Sigmoid colon (tissue), 7 donors: ENCODE results near the gene SLC2A3. TPM values are rescaled to one million over a fixed set of nuclear protein-coding genes. Genes with fewer than 3 reads are reported as not detected.

Experiments used
- DNase-seq: peaks from one replicate; pipeline ENCODE4 v3.0.0-alpha.2; 2019
- H3K27ac ChIP-seq, 4 donors: fragments of 200-600 bp; sonication (generic); one replicate each; pipeline ENCODE4 v1.5.1; 2016 to 2019; ENCODE audit warnings: mild to moderate bottlenecking in 1 of 4
- H3K27me3 ChIP-seq, 3 donors: fragments of 200-600 bp; sonication (generic); one replicate each; pipeline ENCODE4 v1.5.1; 2019; ENCODE audit warnings: mild to moderate bottlenecking in 1 of 3
- H3K36me3 ChIP-seq, 4 donors: fragments of 200-600 bp; sonication (generic); one replicate each; pipeline ENCODE4 v1.5.1; 2016 to 2019
- H3K4me1 ChIP-seq, 4 donors: fragments of 200-600 bp; sonication (generic); one replicate each; pipeline ENCODE4 v1.5.1; 2017 to 2019
- H3K4me3 ChIP-seq, 4 donors: fragments of 200-600 bp; sonication (generic); one replicate each; pipeline ENCODE4 v1.5.1; 2017 to 2019; ENCODE audit warnings: mild to moderate bottlenecking in 2 of 4, moderate library complexity in 1 of 4
- H3K9me3 ChIP-seq, 4 donors: fragments of 200-600 bp in 3 of 4; sonication (generic) in 3 of 4; one replicate each; pipeline versions ENCODE4 v1.5.1 to v1.6.1; 2013 to 2019
- EP300 ChIP-seq, 4 donors: sonication (generic); formaldehyde crosslinking; IDR thresholded peaks; one replicate each; pipeline ENCODE4 v1.6.1; 2017; ENCODE audit warnings: antibody characterized with exemption in 4 of 4
- POLR2A ChIP-seq, 2 donors: fragments of 450-650 bp; IDR thresholded peaks; one replicate each; pipeline ENCODE4 v1.6.1; 2016; ENCODE audit warnings: antibody characterized with exemption in 2 of 2, mild to moderate bottlenecking in 2 of 2, moderate library complexity in 2 of 2
- POLR2AphosphoS5 ChIP-seq, 4 donors: sonication (generic); formaldehyde crosslinking; IDR thresholded peaks; one replicate each; pipeline ENCODE4 v1.6.1; 2017; ENCODE audit warnings: antibody characterized with exemption in 4 of 4
- WGBS, 2 donors: extraction: QIAGEN DNeasy Blood & Tissue Kit; methylation state at CpG; one replicate each; pipeline ENCODE4 v1.1.7; 2013; 5-methylcytosine and 5-hydroxymethylcytosine counted together
- intact Hi-C: fragments of 100-400 bp; cut with DNase I; formaldehyde crosslinking; loops from one replicate; pipeline ENCODE4 v1.15.1; 2023
- polyA plus RNA-seq, 3 donors: library from polyadenylated mRNA; stranded (reverse); fragments of 200-250 nt; gene quantifications; one replicate each; pipeline ENCODE4 v1.2.3, GENCODE V29; 2013
- total RNA-seq, 4 donors: library from RNA; depleted of rRNA; stranded (reverse); fragments of >200 nt; gene quantifications; one replicate each; pipeline ENCODE4 v1.1.0, GENCODE V29; 2016
- TF ChIP-seq, protein P1 (sequence below), 4 experiments: fragments of 450-650 bp in 3 of 4; fragments of 200-600 bp in 1 of 4; IDR thresholded peaks; one replicate each; pipeline ENCODE4 v1.5.1; 2016 to 2019; ENCODE audit warnings: antibody characterized with exemption in 4 of 4, mild to moderate bottlenecking in 3 of 4, moderate library complexity in 2 of 4
- donor health status: healthy with polysubstance abuse.
- donor health status: Bipolar disorder and iron deficiency.
- donor health status: healthy.

The SLC2A3 gene
- total and polyA plus RNA-seq, 7 donors: 3.0 to 110 (median 12.8) TPM

DNA sequence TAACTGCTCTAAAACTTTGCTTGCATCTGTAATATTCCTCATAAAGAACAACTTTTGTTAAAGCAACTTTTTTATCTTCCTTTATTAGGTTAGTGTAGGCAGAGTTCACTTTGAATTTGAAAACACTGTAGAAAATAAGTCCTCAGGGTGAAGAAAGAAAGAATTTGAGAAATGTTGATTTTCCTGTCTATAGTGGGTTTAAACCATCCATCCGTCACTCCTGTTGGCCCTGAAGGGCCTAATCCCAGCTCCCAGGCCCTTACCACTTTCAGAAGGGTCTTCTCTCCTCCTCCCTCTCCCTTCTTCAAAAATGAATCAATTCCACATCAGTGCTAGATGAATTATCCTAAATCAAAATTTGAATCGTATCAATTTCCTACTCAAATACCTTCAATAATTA lies 4.9 kb upstream of the SLC2A3 start:
- no peak overlapping the region for H3K4me3 ChIP-seq
- H3K9me3 ChIP-seq: no peaks in the 10 kb centered on the region
- H3K4me1 ChIP-seq: no peaks in the 10 kb centered on the region
- no peaks in the 10 kb centered on the region for H3K27me3 ChIP-seq
- TF ChIP-seq, protein P1, sequence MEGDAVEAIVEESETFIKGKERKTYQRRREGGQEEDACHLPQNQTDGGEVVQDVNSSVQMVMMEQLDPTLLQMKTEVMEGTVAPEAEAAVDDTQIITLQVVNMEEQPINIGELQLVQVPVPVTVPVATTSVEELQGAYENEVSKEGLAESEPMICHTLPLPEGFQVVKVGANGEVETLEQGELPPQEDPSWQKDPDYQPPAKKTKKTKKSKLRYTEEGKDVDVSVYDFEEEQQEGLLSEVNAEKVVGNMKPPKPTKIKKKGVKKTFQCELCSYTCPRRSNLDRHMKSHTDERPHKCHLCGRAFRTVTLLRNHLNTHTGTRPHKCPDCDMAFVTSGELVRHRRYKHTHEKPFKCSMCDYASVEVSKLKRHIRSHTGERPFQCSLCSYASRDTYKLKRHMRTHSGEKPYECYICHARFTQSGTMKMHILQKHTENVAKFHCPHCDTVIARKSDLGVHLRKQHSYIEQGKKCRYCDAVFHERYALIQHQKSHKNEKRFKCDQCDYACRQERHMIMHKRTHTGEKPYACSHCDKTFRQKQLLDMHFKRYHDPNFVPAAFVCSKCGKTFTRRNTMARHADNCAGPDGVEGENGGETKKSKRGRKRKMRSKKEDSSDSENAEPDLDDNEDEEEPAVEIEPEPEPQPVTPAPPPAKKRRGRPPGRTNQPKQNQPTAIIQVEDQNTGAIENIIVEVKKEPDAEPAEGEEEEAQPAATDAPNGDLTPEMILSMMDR (IDR thresholded peaks at IDR 0.05): no peak
- TF ChIP-seq POLR2AphosphoS5 (IDR thresholded peaks at IDR 0.05) (no peak), EP300 (IDR thresholded peaks at IDR 0.05) (no peak), POLR2A (IDR thresholded peaks at IDR 0.05) (no peak)
- WGBS, 2 donors: 90 to 94% methylated on average over 2 of the region's 2 CpGs
- DNase-seq: no peak
- no peak overlapping the region for H3K27ac ChIP-seq
- no peaks in the 10 kb centered on the region for H3K36me3 ChIP-seq
- intact Hi-C loops: no loop called here

DNA sequence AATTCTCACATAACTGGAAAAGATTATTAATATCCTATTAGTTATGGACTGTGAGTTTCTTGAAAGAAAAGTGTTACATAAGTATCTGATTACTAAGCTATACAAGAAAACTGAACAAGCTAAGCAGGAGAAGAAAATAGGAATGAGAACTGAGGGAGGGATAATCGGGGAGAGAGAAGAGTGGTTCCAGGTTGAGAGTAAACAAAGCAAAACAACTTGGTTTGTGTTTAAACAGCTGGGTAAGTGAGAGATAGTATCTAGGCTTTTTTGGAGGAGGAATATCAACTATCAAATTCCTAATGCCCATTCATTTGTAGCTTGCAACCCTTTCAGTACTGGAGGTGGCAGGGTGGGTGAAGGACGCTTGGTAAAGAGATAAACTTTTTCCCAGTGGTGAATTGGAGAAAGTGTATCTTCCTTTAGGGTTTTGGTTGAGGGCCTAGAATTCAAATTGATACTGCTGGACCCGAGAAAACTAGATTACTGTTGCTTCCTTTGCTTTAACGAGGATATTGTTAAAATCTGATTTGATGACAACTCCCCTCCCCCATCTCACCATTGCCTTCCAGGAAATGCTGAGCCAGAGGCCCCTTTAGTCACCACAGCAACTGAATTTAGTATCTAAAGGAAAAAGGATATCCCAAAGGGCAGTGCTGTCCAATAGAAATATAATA lies 2.0 kb upstream of the SLC2A3 start:
- H3K27ac ChIP-seq: peak overlapping the region in 2 of 4 donors; percentile 20 to 37
- no peaks in the 10 kb centered on the region for H3K9me3 ChIP-seq
- 18 to 28% methylated on average over 4 of the region's 4 CpGs for WGBS, 2 donors
- no peaks in the 10 kb centered on the region for H3K27me3 ChIP-seq
- intact Hi-C loops: no loop called here
- peaks cover 0 to under 1% (median 0%) of the 10 kb centered on the region in 4 donors for H3K36me3 ChIP-seq
- H3K4me3 ChIP-seq: no peak overlapping the region
- peaks cover 0 to 17% (median 10%) of the 10 kb centered on the region in 4 donors for H3K4me1 ChIP-seq
- TF ChIP-seq POLR2AphosphoS5 (IDR thresholded peaks at IDR 0.05): no peak
- TF ChIP-seq, protein P1 (IDR thresholded peaks at IDR 0.05): peak in 1 of 4 experiments; percentile 9
- no peak for TF ChIP-seq POLR2A (IDR thresholded peaks at IDR 0.05)
- TF ChIP-seq EP300 (IDR thresholded peaks at IDR 0.05): no peak
- no peak for DNase-seq

DNA sequence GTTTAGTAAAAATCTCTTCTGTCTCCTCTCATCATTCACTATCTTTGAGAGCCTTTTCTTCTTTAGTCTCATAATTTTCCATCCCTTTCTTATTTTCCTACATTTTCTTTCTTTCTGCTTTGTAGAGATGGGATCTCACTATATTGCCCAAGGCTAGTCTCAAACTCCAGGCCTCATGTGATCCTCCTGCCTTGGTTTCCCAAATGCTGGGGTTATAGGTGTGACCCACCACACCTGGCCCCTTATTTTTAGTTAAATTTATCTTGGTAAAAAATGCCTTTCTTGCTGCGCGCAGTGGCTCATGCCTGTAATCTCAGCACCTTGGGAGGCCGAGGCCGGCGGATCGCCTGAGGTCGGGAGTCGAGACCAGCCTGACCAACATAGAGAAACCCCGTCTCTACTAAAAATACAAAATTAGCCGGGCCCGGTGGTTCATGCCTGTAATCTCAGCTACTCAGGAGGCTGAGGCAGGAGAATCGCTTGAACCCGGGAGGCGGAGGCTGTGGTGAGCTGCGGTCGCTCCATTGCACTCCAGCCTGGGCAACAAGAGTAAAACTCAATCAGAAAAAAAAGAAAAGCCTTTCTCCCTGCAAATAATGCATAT lies 996 bp downstream of the SLC2A3 start:
- 53 to 67% methylated on average over 16 of the region's 16 CpGs for WGBS, 2 donors
- Histone ChIP-seq H3K4me3 (peak overlapping the region; percentile 37 to 54 (median 46)), H3K27me3 (no peaks in the 10 kb centered on the region), H3K36me3 (peaks cover 0 to 30% (median 5%) of the 10 kb centered on the region in 4 donors), H3K27ac (peak overlapping the region; percentile 55 to 84 (median 72)), H3K9me3 (no peaks in the 10 kb centered on the region), H3K4me1 (peaks cover 0 to 17% (median 11%) of the 10 kb centered on the region in 4 donors)
- TF ChIP-seq, protein P1 (IDR thresholded peaks at IDR 0.05): no peak
- no peak for TF ChIP-seq POLR2A (IDR thresholded peaks at IDR 0.05)
- no peak for TF ChIP-seq EP300 (IDR thresholded peaks at IDR 0.05)
- no peak for TF ChIP-seq POLR2AphosphoS5 (IDR thresholded peaks at IDR 0.05)
- intact Hi-C loops: loop anchor here (1.0 to 2.0 kb wide), 3 partner anchors 26 to 74 kb away; no protein-coding TSS in a partner anchor
- no peak for DNase-seq

DNA sequence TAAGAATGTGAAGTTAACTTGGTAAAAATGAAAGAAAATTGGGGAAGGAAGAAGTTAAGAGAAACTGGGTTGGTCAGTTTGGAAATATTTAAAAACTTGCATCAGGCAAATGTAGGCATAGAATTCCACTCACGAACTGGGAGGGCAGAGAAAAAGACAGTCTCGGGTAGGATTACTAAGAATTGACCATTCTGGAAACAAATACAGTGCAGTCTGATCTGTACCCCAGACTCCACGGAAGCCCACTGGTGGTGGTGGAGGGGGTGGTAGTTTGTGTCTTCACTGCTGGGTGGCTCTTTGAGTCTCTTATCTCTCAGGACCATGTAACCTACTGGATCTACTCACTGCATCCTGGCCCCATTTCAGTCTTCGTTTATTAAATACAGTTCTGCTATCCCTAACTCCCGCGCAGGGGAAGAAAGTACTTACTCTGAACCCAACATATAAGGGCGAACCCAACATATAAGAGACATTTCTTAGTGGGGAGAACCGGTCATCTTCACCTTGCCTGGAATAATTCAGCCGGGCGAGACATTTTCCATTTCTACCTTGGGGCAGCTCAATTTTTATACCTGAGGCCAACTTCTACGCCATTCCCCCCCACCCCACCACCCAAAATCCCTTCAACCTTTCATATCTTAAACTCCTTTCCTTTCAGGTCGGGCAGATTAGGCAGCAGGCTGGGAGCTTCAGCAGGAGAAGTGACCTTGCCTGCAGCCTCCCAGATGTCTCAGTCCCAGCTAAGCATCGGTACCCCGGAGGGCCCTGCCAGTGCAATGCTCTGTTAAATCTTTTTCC lies 1.7 kb downstream of the SLC2A3 start:
- Histone ChIP-seq H3K9me3 (no peaks in the 10 kb centered on the region), H3K27ac (peak overlapping the region; percentile 55 to 84 (median 72)), H3K4me3 (peak overlapping the region; percentile 37 to 54 (median 46)), H3K36me3 (peaks cover 0 to 37% (median 6%) of the 10 kb centered on the region in 4 donors), H3K4me1 (peaks cover 0 to 17% (median 11%) of the 10 kb centered on the region in 4 donors), H3K27me3 (no peaks in the 10 kb centered on the region)
- intact Hi-C loops: loop anchor here (2.0 kb wide), 2 partner anchors 27 to 73 kb away; no protein-coding TSS in a partner anchor
- no peak for DNase-seq
- TF ChIP-seq EP300 (IDR thresholded peaks at IDR 0.05) (no peak), POLR2AphosphoS5 (IDR thresholded peaks at IDR 0.05) (no peak), POLR2A (IDR thresholded peaks at IDR 0.05) (no peak)
- TF ChIP-seq, protein P1 (IDR thresholded peaks at IDR 0.05): no peak
- WGBS, 2 donors: 51 to 68% methylated on average over 14 of the region's 14 CpGs
